GM23338 (cell line): ENCODE measurements around the gene CD300E. TPM values are rescaled to one million over a fixed set of nuclear protein-coding genes. Genes with fewer than 3 reads are reported as not detected.

ENCODE experiments used
- ATAC-seq: fragments of 200-7000 bp; cut with Tn5 transposase; 3 replicates; pipeline ENCODE4 v1.9.1; 2020
- DNase-seq: peaks from one replicate; pipeline ENCODE4 v3.0.0-alpha.2; 2015; ENCODE audit warnings: low spot score
- H2AFZ ChIP-seq: fragments of 200-600 bp; sonication (generic); 2 replicates; pipeline ENCODE4 v1.8.0; 2016; ENCODE audit warnings: antibody characterized with exemption, mild to moderate bottlenecking, moderate library complexity
- H3F3A ChIP-seq: fragments of 200-600 bp; sonication (generic); replicated peaks from 2 replicates; pipeline ENCODE4 v1.8.0; 2017; ENCODE audit warnings: antibody characterized with exemption, mixed run types, low read depth
- H3K27ac ChIP-seq: fragments of 200-600 bp; sonication (generic); 2 replicates; pipeline ENCODE4 v1.6.1; 2016; ENCODE audit warnings: low read depth
- H3K27me3 ChIP-seq: fragments of 200-600 bp; sonication (generic); 2 replicates; pipeline ENCODE4 v1.8.0; 2016; ENCODE audit warnings: mild to moderate bottlenecking, mixed run types, moderate library complexity; ENCODE audit not compliant: insufficient read depth
- H3K36me3 ChIP-seq: fragments of 200-600 bp; sonication (generic); 2 replicates; pipeline ENCODE4 v1.8.0; 2016; ENCODE audit warnings: mild to moderate bottlenecking; ENCODE audit not compliant: insufficient read depth
- H3K4me1 ChIP-seq: fragments of 200-600 bp; sonication (generic); 2 replicates; pipeline ENCODE4 v1.8.0; 2016; ENCODE audit warnings: mild to moderate bottlenecking, moderate library complexity; ENCODE audit not compliant: insufficient read depth
- H3K4me2 ChIP-seq: fragments of 200-600 bp; sonication (generic); 2 replicates; pipeline ENCODE4 v1.7.1; 2017; ENCODE audit warnings: mixed run types
- H3K4me3 ChIP-seq: fragments of 200-600 bp; sonication (generic); 2 replicates; pipeline ENCODE4 v1.6.1; 2016; ENCODE audit warnings: mixed run types
- H3K79me2 ChIP-seq: fragments of 200-600 bp; sonication (generic); replicated peaks from 2 replicates; pipeline ENCODE4 v1.8.0; 2017; ENCODE audit warnings: mild to moderate bottlenecking; ENCODE audit not compliant: insufficient read depth
- H3K9me2 ChIP-seq: fragments of 200-600 bp; sonication (generic); 2 replicates; pipeline ENCODE4 v1.8.0; 2017; ENCODE audit not compliant: insufficient read depth
- H4K20me1 ChIP-seq: fragments of 200-600 bp; sonication (generic); replicated peaks from 2 replicates; pipeline ENCODE4 v1.8.0; 2017; ENCODE audit warnings: mild to moderate bottlenecking; ENCODE audit not compliant: insufficient read depth
- H3K27ac Mint-ChIP-seq: 2 replicates; pipeline ENCODE4 v1.8.0; 2020; ENCODE audit warnings: inconsistent platforms, mild to moderate bottlenecking, moderate library complexity, mixed read lengths
- H3K27me3 Mint-ChIP-seq: 3 replicates; pipeline ENCODE4 v1.8.0; 2022; ENCODE audit warnings: low read depth, mild to moderate bottlenecking, moderate library complexity, mixed read lengths, inconsistent platforms; ENCODE audit not compliant: insufficient read depth, poor library complexity
- H3K36me3 Mint-ChIP-seq: 3 replicates; pipeline ENCODE4 v1.8.0; 2021; ENCODE audit warnings: low read depth, mild to moderate bottlenecking, inconsistent platforms, moderate library complexity, mixed read lengths
- H3K4me1 Mint-ChIP-seq: 3 replicates; pipeline ENCODE4 v1.8.0; 2020; ENCODE audit warnings: mild to moderate bottlenecking, inconsistent platforms, mixed read lengths
- H3K4me3 Mint-ChIP-seq: 3 replicates; pipeline ENCODE4 v1.8.0; 2021; ENCODE audit warnings: moderate library complexity, mild to moderate bottlenecking, inconsistent platforms, mixed read lengths
- H3K9me3 Mint-ChIP-seq: 3 replicates; pipeline ENCODE4 v1.8.0; 2020; ENCODE audit warnings: moderate library complexity, mild to moderate bottlenecking, inconsistent platforms, mixed read lengths
- CREB1 ChIP-seq: fragments of 250-450 bp; sonication (Bioruptor Pico); IDR thresholded peaks from 2 replicates; pipeline ENCODE4 v1.5.0; 2020; ENCODE audit warnings: low read depth, mild to moderate bottlenecking, moderate library complexity
- CTCF ChIP-seq, 2 experiments: fragments of 200-600 bp in 1 of 2; sonication (generic) in 1 of 2; conservative IDR thresholded peaks; 2 replicates each; pipeline versions ENCODE4 v1.5.1 to v1.6.1; 2016 to 2017; ENCODE audit warnings: antibody characterized with exemption in 2 of 2, low read depth in 2 of 2, mild to moderate bottlenecking in 2 of 2, moderate library complexity in 1 of 2
- EZH2 ChIP-seq: fragments of 200-600 bp; sonication (generic); IDR thresholded peaks from one replicate; pipeline ENCODE4 v1.8.0; 2017; ENCODE audit warnings: antibody characterized with exemption, mild to moderate bottlenecking, low read depth; ENCODE audit not compliant: unreplicated experiment
- EZH2phosphoT487 ChIP-seq: fragments of 200-600 bp; sonication (generic); IDR thresholded peaks from one replicate; pipeline ENCODE4 v1.8.1; 2018; ENCODE audit warnings: antibody characterized with exemption; ENCODE audit not compliant: unreplicated experiment
- JUNB ChIP-seq: IDR thresholded peaks from one replicate; pipeline ENCODE4 v1.6.1; 2016; ENCODE audit warnings: antibody characterized with exemption; ENCODE audit not compliant: unreplicated experiment
- NANOG ChIP-seq: IDR thresholded peaks from 2 replicates; pipeline ENCODE4 v1.6.1; 2016; ENCODE audit warnings: antibody characterized with exemption, borderline replicate concordance
- POLR2AphosphoS5 ChIP-seq: IDR thresholded peaks from 2 replicates; pipeline ENCODE4 v1.6.1; 2016; ENCODE audit warnings: antibody characterized with exemption, low read depth
- REST ChIP-seq: IDR thresholded peaks from one replicate; pipeline ENCODE4 v1.6.1; 2018; ENCODE audit warnings: antibody characterized with exemption; ENCODE audit not compliant: unreplicated experiment
- STAT1 ChIP-seq: IDR thresholded peaks from one replicate; pipeline ENCODE4 v1.6.1; 2016; ENCODE audit warnings: antibody characterized with exemption; ENCODE audit not compliant: unreplicated experiment
- ZNF114 ChIP-seq: fragments of 250-450 bp; sonication (Bioruptor Pico); IDR thresholded peaks from 2 replicates; pipeline ENCODE4 v1.5.0; 2020; ENCODE audit warnings: mild to moderate bottlenecking, moderate library complexity
- ZNF331 ChIP-seq: fragments of 250-450 bp; sonication (Bioruptor Pico); IDR thresholded peaks from 2 replicates; pipeline ENCODE4 v1.5.0; 2020; ENCODE audit warnings: low read depth, mild to moderate bottlenecking, moderate library complexity
- polyA plus RNA-seq: library from polyadenylated mRNA; unstranded; fragments of >200 nt; fragmentation: Nextera tagmentation; extraction: Ambion mirVana; gene quantifications from 2 replicates; pipeline ENCODE4 v1.2.1, GENCODE V29; 2016
- total RNA-seq: library from RNA; depleted of rRNA; stranded (reverse); fragments of >200 nt; shearing (Covaris generic); gene quantifications from 2 replicates; pipeline ENCODE4 v1.2.3, GENCODE V29; 2014
- TF ChIP-seq, protein P1 (sequence below): IDR thresholded peaks from 2 replicates; pipeline ENCODE4 v1.6.1; 2016; ENCODE audit warnings: antibody characterized with exemption

Gene CD300E
- total and polyA plus RNA-seq, 2 experiments from 2014 or later, result not detected

DNA sequence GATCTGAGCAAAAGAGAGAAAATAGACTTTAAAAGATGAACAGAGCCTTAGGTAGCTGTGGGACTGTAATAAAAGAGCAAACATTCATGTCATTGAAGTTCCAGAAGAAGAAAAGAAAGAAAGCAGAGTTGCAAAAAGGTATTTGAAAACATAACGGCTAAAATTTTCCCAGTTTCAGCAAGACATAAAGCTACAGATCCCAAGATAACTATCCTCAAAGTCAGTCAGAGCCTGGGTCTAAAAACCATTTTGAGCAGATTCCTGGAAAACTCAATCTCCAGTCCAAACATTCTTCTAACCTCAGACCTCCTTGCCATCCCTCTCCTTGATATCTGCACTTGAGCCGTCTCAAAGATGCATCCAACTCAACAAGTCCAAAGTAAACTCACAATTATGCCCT lies 20.9 kb upstream of the CD300E start (continued):
- TF ChIP-seq REST, result no peak
- TF ChIP-seq JUNB, result no peak
- no peak for TF ChIP-seq CTCF (conservative IDR thresholded peaks at IDR 0.05; ENCODE audit: low read depth in 2 of 2)
- TF ChIP-seq CREB1, result no peak
- no peak for TF ChIP-seq POLR2AphosphoS5
- no peak for TF ChIP-seq EZH2phosphoT487
- no peak for TF ChIP-seq EZH2
- TF ChIP-seq ZNF114 (CRISPR knock-in tag), result no peak
- TF ChIP-seq ZNF331 (CRISPR knock-in tag), result no peak
- no peak for TF ChIP-seq STAT1
- TF ChIP-seq NANOG, result no peak

GRCh38 chr17:74643826-74644225 lies 20.3 kb upstream of the CD300E start:
- H3K79me2 ChIP-seq, result no peaks in the 10 kb centered on the region
- Mint-ChIP-seq H3K27me3 (peaks cover 9% of the 10 kb centered on the region), H3K4me3 (no peak overlapping the region), H3K27ac (no peak overlapping the region), H3K36me3 (no peaks in the 10 kb centered on the region), H3K9me3 (no peaks in the 10 kb centered on the region), H3K4me1 (peaks cover 21% of the 10 kb centered on the region)
- H3K27ac ChIP-seq, result no peak overlapping the region
- H3K4me2 ChIP-seq, result no peak overlapping the region
- H3K9me2 ChIP-seq, result no peaks in the 10 kb centered on the region
- no peaks in the 10 kb centered on the region for H3K36me3 ChIP-seq
- no peaks in the 10 kb centered on the region for H3F3A ChIP-seq
- DNase-seq (no peak), ATAC-seq (no peak)
- peaks cover 4% of the 10 kb centered on the region; the same call in 1 of the 2 replicates for H3K4me1 ChIP-seq
- no peak overlapping the region for H3K4me3 ChIP-seq
- H4K20me1 ChIP-seq, result no peaks in the 10 kb centered on the region
- H3K27me3 ChIP-seq, result no peaks in the 10 kb centered on the region
- H2AFZ ChIP-seq, result no peak overlapping the region
- TF ChIP-seq CTCF (conservative IDR thresholded peaks at IDR 0.05; ENCODE audit: low read depth in 2 of 2) (no peak), EZH2phosphoT487 (no peak), EZH2 (no peak), JUNB (no peak), ZNF331 (CRISPR knock-in tag) (no peak), NANOG (no peak), REST (no peak), CREB1 (no peak), POLR2AphosphoS5 (no peak), STAT1 (no peak)
- TF ChIP-seq, protein P1, sequence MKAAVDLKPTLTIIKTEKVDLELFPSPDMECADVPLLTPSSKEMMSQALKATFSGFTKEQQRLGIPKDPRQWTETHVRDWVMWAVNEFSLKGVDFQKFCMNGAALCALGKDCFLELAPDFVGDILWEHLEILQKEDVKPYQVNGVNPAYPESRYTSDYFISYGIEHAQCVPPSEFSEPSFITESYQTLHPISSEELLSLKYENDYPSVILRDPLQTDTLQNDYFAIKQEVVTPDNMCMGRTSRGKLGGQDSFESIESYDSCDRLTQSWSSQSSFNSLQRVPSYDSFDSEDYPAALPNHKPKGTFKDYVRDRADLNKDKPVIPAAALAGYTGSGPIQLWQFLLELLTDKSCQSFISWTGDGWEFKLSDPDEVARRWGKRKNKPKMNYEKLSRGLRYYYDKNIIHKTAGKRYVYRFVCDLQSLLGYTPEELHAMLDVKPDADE, result no peak
